ENCODE measurements around the gene CHD8.

DNA sequence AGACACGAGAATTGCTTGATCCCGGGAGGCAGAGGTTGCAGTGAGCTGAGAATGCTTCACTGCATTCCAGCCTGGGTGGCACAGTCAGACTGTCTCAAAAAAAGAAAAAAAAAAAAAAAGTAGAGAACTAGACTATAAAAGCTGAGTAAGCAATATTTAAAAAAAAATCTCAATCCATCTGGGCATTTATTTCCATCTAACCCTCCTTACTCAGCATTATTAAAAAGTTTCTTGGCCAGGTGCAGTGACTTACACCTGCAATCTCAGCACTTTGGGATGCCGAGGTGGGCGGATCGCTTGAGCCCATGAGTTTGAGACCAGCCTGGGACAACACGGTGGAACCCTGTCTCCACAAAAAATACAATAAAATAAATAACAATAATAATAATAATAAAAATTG is 76.6 kb downstream of the CHD8 start:
- TF ChIP-seq, protein P1, sequence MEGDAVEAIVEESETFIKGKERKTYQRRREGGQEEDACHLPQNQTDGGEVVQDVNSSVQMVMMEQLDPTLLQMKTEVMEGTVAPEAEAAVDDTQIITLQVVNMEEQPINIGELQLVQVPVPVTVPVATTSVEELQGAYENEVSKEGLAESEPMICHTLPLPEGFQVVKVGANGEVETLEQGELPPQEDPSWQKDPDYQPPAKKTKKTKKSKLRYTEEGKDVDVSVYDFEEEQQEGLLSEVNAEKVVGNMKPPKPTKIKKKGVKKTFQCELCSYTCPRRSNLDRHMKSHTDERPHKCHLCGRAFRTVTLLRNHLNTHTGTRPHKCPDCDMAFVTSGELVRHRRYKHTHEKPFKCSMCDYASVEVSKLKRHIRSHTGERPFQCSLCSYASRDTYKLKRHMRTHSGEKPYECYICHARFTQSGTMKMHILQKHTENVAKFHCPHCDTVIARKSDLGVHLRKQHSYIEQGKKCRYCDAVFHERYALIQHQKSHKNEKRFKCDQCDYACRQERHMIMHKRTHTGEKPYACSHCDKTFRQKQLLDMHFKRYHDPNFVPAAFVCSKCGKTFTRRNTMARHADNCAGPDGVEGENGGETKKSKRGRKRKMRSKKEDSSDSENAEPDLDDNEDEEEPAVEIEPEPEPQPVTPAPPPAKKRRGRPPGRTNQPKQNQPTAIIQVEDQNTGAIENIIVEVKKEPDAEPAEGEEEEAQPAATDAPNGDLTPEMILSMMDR (IDR thresholded peaks at IDR 0.05 in 2 of 3, conservative IDR thresholded peaks at IDR 0.05 in 1 of 3; ENCODE audit: control insufficient read depth in 2 of 3, extremely low read depth in 1 of 3, insufficient read depth in 1 of 3, low read depth in 3 of 3, low read length in 3 of 3), result no peak
- TF ChIP-seq NR2C1 (IDR thresholded peaks at IDR 0.05), result no peak

All from GM12878 (cell line).